HEK293T (cell line): ENCODE data around the gene PREB.
A peak's percentile ranks its signal among the peaks of the same experiment; 100 is the strongest.

Experiments
- BHLHE40 ChIP-seq: fragments of 450-650 bp; IDR thresholded peaks from 2 replicates; pipeline ENCODE4 v1.6.1; 2016; ENCODE audit warnings: mild to moderate bottlenecking, moderate library complexity, borderline replicate concordance
- ELF4 ChIP-seq: fragments of 450-650 bp; IDR thresholded peaks from 2 replicates; pipeline ENCODE4 v1.6.1; 2017; ENCODE audit warnings: antibody characterized with exemption
- FOXA1 ChIP-seq: fragments of 450-650 bp; IDR thresholded peaks from 2 replicates; pipeline ENCODE4 v1.6.1; 2016; ENCODE audit warnings: mild to moderate bottlenecking
- FOXK2 ChIP-seq: fragments of 450-650 bp; IDR thresholded peaks from 2 replicates; pipeline ENCODE4 v1.6.1; 2016; ENCODE audit warnings: mild to moderate bottlenecking
- FOXM1 ChIP-seq: fragments of 450-650 bp; IDR thresholded peaks from 2 replicates; pipeline ENCODE4 v1.6.1; 2017; ENCODE audit warnings: mild to moderate bottlenecking, borderline replicate concordance
- L3MBTL2 ChIP-seq: fragments of 450-650 bp; conservative IDR thresholded peaks from 2 replicates; pipeline ENCODE4 v1.6.1; 2016; ENCODE audit warnings: mild to moderate bottlenecking
- NFRKB ChIP-seq: fragments of 450-650 bp; IDR thresholded peaks from 2 replicates; pipeline ENCODE4 v1.6.1; 2016; ENCODE audit warnings: mild to moderate bottlenecking, moderate library complexity
- SP1 ChIP-seq: fragments of 450-650 bp; IDR thresholded peaks from 2 replicates; pipeline ENCODE4 v1.6.1; 2017
- TARDBP ChIP-seq: fragments of 450-650 bp; IDR thresholded peaks from 2 replicates; pipeline ENCODE4 v1.6.1; 2016
- ZNF384 ChIP-seq: fragments of 450-650 bp; IDR thresholded peaks from 2 replicates; pipeline ENCODE4 v1.6.1; 2016

DNA sequence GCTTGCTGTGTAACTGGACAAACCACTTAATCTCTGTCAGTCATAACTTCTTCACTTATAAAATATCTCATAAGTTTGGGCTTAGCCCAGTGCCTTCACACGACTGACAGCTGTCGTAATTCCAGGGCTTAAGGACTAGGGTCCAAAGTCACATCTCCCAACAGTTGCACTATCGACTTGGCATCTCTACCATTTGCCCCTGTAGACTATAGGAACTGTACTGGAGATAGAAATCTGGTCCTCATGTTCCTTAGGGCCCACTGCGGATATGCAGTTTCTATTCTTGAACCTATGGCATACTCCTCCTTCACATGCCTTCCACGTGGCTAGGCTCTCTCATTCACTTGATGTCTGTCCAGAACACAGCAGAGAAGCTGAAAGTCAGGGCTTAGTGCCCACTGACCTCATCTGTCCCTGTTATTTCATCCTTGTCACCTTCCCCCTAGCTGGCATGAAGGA lies 8.2 kb downstream of the PREB start:
- TF ChIP-seq TARDBP (no peak), L3MBTL2 (peak; percentile 46; the same call in 1 of the 2 replicates), ELF4 (no peak), FOXM1 (no peak), FOXK2 (no peak), ZNF384 (no peak), SP1 (no peak), FOXA1 (no peak), BHLHE40 (no peak), NFRKB (no peak)
